Measurements from ENCODE around the gene GSK3B.
"Not testable (repeated sequence)": the region's sequence is repeated elsewhere in the genome, so short reads cannot be mapped to it uniquely, and the experiment has no call there.

The GSK3B gene

GRCh38 chr3:119924111-119925094, 169.8 kb downstream of the GSK3B start:
- no peak for DNase-seq

- DNase-seq = no peak
Observed at GRCh38 chr3:119918992-119919933, 175.0 kb downstream of the GSK3B start.

- no peak for DNase-seq
Observed at GRCh38 chr3:119913021-119913420, 181.2 kb downstream of the GSK3B start.

- DNase-seq = no peak
Observed at GRCh38 chr3:119912220-119912619, 182.0 kb downstream of the GSK3B start.

- DNase-seq = no peak
Observed at GRCh38 chr3:119911748-119912147, 182.5 kb downstream of the GSK3B start.

- DNase-seq = no peak
Observed at GRCh38 chr3:119902061-119902460, 192.2 kb downstream of the GSK3B start.

GRCh38 chr3:119901148-119901547, 193.1 kb downstream of the GSK3B start:
- no peak for DNase-seq

- DNase-seq = no peak
Observed at GRCh38 chr3:119899192-119899511, 195.1 kb downstream of the GSK3B start.

GRCh38 chr3:119898478-119899191, 195.6 kb downstream of the GSK3B start:
- DNase-seq = no peak

- no peak for DNase-seq
Observed at GRCh38 chr3:119894195-119894594, 200.1 kb downstream of the GSK3B start.

GRCh38 chr3:119893769-119894168, 200.5 kb downstream of the GSK3B start:
- DNase-seq = no peak

GRCh38 chr3:119891944-119892721, 202.1 kb downstream of the GSK3B start:
- DNase-seq = peak; percentile 29

- not testable (repeated sequence) for DNase-seq
Observed at GRCh38 chr3:119888681-119889080, 205.6 kb downstream of the GSK3B start.

- DNase-seq = no peak
Observed at GRCh38 chr3:119885746-119886530, 208.3 kb downstream of the GSK3B start.

- DNase-seq = no peak
Observed at GRCh38 chr3:119884161-119884557, 210.1 kb downstream of the GSK3B start.

- DNase-seq = no peak
Observed at GRCh38 chr3:119883461-119884160, 210.6 kb downstream of the GSK3B start.

GRCh38 chr3:119880966-119881365, 213.3 kb downstream of the GSK3B start:
- DNase-seq = no peak

GRCh38 chr3:119873646-119874045, 220.6 kb downstream of the GSK3B start:
- no peak for DNase-seq

GRCh38 chr3:119872773-119873172, 221.5 kb downstream of the GSK3B start:
- DNase-seq = no peak

GRCh38 chr3:119871571-119871970, 222.7 kb downstream of the GSK3B start:
- DNase-seq = no peak

GRCh38 chr3:119870512-119870911, 223.7 kb downstream of the GSK3B start:
- DNase-seq = no peak
